GM18520 (cell line): Measurements from ENCODE around the gene FZR1.

Experiments used
- ATAC-seq: cut with Tn5 transposase; IDR thresholded peaks from one replicate; pipeline ENCODE4 v1.9.1; 2021; ENCODE audit not compliant: unreplicated experiment

The FZR1 gene

GRCh38 chr19:3471954-3472655 lies 34.0 kb upstream of the FZR1 start:
- ATAC-seq, result no peak

DNA sequence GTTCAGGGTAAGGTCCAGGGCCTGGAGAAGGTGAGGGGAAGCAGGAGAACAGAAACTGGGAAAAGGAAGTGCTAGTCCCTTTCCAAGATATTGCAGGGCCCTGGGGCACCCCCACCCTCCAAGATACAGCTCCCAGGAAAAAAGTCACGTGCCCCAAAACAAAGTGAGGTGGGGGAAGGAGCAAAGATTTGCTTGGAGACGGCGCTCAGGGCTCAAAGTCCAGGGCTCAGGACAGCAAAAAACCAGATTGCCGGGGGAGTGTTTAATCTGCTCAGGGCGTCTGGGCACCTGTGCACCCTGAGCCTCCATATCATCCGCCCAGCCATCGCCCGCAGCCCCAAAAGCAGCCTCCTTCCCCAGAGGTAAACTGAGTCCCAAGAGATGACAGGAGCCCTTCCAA lies 32.1 kb upstream of the FZR1 start:
- ATAC-seq, result no peak

- ATAC-seq, result no peak
Measured at GRCh38 chr19:3474614-3475013, 31.5 kb upstream of the FZR1 start.

DNA sequence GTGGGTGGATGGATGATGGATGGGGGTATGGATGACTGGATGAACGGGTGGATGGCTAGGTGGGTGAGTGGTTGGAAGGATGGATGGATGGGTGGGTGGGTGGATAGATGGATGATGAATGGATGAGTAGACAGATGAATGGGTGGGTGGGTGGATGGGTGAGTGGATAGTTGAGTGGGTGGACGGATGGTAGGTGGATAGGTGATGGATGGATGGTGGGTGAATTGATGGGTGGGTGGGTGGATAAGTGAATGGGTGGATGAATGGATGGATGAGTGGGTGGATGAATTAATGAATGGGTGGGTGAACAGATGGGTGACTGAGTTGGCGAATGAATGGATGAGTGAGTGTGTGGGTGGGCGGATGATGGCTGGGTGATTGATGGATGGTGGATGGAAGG lies 30.7 kb upstream of the FZR1 start:
- no peak for ATAC-seq

GRCh38 chr19:3476830-3477229 lies 29.3 kb upstream of the FZR1 start:
- no peak for ATAC-seq

DNA sequence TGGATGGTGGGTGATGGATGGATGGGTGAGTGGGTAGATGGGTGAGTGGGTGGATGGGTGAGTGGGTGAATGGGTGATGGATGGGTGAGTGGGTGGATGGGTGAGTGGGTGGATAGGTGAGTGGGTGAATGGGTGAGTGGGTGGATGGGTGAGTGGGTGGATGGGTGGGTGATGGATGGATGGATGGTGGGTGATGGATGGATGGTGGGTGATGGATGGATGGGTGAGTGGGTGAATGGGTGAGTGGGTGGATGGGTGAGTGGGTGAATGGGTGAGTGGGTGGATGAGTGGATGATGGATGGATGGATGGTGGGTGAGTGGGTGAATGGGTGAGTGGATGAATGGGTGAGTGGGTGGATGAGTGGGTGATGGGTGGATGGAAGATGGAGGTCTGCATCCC lies 28.6 kb upstream of the FZR1 start:
- ATAC-seq, result no peak

GRCh38 chr19:3477951-3478350 lies 28.2 kb upstream of the FZR1 start:
- ATAC-seq, result no peak

DNA sequence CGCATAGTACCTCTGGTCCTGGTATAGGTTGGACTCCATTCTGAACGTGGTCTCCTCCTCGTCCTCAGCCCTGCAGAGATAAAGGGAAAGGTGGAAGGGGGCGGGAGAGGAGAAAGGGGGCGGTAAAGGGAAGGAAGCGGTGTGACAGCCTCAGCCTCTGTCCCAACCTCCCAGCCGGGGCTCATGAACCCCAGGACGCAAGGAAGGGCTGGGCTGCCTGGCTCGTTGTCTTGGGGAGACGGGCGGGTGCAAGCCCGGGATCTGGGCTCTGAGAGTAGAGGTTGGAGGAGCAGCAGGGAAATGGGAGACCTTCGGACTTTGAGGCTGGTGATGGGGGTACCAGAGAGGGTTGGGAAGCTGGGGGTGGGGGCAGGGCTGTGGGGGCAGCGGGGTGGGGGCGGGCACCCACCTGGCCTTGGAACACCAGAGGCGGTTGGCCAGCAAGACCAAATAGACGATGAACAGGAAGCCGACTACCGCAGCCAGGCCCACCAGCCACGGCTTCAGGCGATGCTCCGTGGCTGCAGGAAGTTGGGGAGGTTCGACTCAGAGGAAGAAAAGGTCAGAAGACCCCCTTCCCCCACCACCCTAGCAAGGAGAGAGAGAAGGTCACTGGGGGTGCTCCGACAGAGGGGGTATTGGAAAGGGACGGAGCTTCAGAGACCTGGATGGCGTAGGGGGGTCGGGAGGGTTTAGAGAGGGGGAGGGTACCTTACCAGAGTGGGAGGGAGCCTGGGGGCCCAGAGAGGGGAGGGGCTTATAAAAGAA lies 27.5 kb upstream of the FZR1 start:
- no peak for ATAC-seq

DNA sequence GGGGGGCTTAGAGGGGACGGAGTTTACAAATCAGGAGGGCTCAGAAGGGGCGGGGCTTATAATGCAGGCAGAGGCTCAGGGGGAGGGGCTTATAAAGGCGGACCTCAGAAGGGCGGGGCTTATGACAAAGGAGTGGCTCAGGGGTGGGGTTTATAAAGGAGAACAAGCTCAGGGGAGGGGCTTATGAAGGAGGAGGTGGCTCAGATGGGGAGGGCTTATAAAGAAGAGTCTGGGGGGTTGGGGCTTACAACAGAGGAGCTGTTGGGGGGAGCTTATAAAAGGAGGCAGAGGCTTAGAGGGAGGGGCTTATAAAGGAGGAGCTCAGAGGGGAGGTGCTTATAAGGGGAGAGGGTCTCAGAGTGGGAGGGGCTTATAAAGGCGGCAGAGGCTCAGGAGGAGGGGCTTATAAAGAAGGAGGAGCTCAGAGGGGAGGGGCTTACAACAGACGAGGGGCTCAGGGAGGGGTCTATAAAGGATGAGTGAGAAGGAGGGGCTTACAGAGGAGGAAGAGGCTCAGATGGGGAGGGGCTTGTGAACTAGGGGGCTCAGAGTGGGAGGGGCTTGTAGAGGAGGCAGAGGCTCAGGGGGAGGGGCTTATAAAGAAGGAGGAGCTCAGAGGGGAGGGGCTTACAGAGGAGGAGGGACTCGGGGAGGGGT lies 26.8 kb upstream of the FZR1 start:
- ATAC-seq, result no peak

GRCh38 chr19:3479834-3480215 lies 26.3 kb upstream of the FZR1 start:
- ATAC-seq, result no peak

DNA sequence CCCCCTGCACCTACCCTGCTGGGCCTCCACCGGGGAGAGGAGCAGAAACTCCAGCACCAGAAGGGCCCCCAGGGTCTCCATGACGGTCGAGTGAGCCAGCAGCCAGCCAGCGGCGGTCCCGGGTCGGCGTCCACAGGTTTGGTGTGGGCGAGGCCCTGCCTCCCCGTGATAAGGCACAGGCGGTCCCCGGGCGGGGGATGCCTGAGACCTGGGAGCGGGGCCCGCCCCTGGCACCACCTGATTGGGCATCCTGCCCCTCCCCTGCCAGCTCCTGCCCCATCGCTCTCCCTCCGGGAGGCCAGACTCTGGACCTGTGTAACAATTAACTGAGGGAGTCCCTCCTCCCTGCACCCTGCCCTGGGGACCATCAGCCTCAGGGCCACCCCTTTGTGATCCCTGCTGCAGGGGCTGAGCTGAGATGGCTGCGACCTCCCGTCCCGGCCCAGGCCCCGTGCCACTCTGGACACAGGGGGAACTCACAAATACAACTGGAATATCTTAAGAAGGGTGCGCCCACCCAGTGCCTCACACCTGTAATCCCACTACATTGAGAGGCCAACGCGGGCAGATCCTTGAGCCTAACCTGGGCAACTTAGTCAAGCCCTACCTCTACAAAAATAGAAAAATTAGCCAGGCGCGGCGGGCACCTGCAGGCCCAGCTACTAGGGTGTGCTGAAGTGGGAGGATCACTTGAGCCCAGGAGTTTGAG lies 25.6 kb upstream of the FZR1 start, which contains the start of gene SMIM24:
Gene SMIM24, minus strand, starts transcription at position 143 of the 709 bp plus-strand sequence. Its CDS starts 62 bp downstream, at position 81.
- ATAC-seq, result no peak

DNA sequence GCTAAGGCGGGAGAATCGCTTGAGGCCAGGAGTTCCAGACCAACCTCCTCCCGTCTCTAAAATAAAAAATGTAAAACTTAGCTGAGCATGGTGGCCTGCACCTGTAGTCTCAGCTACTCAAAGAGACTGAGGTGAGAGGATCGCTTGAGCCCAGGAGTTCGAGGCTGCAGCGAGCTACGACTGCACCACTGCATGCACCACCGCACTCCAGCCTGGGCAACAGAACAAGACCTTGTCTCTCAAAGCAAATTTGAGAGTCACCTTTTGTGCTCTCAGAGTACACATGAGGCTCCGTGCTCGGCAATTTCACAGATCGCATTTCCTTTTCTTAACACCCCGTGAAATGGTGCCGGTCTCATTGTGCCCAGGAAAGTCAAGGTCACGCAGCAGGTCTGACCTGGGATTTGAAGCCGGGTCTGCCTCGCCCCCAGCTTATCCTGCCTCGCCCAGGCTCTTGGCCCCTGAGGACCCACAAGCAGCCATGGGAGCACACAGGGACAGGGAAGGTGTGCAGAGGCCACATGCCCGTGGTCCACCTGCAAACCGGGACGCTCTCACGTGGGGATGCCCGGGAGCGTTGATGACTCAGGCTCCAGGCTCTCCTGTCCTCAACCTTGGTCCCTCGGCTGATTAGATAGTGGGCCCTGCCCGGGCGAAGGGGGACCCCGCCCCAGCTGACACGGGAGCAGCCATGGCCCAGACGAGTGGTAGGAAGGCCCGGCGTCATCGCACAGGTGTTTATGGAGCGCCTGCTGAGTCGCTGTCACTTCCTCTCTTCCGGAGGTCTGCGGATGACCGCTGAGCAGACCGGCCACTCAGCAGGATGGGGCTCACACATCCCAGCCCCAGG lies 24.6 kb upstream of the FZR1 start:
- ATAC-seq, result no peak

- no peak for ATAC-seq
Measured at GRCh38 chr19:3482507-3483225, 23.4 kb upstream of the FZR1 start.

DNA sequence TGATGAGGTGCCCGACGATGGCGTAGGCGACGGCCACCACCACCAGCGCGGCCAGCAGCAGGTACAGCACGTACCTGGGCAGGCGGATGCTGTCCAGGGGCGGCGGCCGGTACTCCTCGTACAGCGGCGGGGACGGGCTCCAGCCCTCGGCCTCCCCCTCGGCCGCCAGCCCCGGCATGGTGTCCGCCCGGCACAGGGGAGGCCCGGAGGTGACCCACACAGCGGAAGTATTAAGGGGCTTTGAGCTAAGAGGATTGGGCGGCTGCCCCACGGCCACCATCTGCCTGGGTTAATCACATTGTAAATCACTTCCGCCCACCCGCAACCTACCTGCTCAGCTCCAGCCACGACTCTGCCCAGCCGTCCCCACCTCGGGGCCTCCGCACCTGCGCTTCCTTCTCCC lies 22.9 kb upstream of the FZR1 start, which contains the start of gene SMIM44:
Gene SMIM44, minus strand, starts transcription at position 216 of the 403 bp plus-strand sequence. Its CDS starts 38 bp downstream, at position 178.
- ATAC-seq, result no peak

DNA sequence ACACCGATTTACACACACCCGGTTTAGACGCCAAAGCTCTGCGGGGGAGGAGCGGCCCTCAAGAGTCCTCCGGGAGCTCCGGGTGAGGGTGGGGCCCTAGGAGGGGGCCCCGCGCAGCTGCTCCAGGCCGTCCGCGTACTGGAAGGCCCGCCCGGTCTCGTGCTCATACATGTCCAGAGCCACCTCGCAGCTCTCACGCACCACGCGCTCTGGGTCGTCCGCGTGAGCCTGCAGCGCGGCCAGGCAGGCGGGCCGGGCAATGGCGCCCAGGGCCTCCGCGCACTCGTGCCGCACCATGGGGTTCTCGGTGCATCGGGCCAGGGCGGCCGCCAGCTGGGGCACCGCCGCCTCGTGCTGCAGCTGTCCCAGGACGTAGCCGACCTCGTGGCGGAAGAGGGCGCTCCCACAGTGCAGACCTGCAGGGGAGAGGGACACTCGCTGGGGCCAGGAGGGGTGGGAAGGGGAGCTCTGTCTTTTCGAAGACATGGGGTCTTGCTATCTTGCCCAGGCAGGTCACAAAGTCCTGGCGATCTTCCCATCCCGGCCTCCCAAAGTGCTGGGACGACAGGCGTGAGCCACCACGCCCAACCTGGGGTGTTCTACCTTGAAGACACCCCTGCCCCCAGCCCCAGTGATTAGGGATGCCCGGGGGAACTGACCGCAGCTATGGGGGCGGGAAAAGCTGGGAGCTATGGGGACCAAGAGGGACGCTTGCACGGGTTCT lies 14.6 kb upstream of the FZR1 start:
- ATAC-seq, result no peak

DNA sequence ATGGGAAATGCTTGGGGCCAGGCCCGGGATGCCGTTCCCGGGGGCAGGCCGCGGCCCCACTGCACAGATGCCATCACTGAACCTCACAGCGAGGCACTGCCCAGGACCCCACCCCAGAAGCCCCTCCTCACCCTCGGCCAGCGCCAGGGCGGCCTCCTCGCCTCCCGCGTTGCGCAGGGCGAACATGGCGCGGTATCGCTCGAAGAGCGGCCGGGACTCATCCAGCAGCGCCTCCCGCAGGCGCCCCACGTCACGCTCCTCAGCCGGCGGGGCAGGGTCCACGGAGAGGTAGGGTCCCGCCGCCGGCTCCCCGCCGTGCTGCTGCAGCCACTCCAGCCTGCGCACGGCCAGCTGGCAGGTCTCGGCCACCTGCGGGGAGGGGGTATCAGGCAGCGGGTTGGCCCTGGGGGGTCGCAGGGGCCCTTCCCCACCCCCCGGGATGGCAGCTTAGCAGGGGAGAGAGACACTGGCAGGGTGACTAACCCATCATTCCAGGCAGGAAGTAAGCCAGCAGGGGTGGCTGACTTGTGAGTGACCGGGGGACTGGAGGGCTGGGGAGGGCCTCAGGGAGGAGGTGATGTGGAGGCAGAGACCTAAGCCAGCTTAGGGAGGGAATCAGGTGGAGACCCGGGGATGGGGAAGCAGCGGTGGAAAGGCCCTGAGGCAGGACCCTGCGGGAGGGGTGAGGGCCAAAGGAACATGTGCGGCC lies 13.8 kb upstream of the FZR1 start:
- no peak for ATAC-seq

GRCh38 chr19:3492919-3493318 lies 13.2 kb upstream of the FZR1 start:
- ATAC-seq, result no peak

- ATAC-seq, result no peak
Measured at GRCh38 chr19:3493651-3494050, 12.5 kb upstream of the FZR1 start.
